Breast epithelium (tissue), 4 donors: ENCODE measurements around the gene LYRM4. TPM values are rescaled to one million over a fixed set of nuclear protein-coding genes. Genes with fewer than 3 reads are reported as not detected.

ENCODE experiments used
- DNase-seq, 2 donors: peaks; one replicate each; pipeline ENCODE4 v3.0.0-alpha.2; 2019; ENCODE audit warnings: low spot score in 2 of 2
- H3K27ac ChIP-seq, 2 donors: fragments of 200-600 bp; sonication (generic) in 1 of 2; one replicate each; pipeline ENCODE4 v1.5.1; 2016 to 2019; ENCODE audit warnings: mild to moderate bottlenecking in 1 of 2
- H3K27me3 ChIP-seq, 2 donors: fragments of 200-600 bp; sonication (generic) in 1 of 2; one replicate each; pipeline versions ENCODE4 v1.5.1 to v1.6.0; 2017 to 2019; ENCODE audit warnings: control low read depth in 1 of 2, mild to moderate bottlenecking in 1 of 2
- H3K36me3 ChIP-seq: fragments of 200-600 bp; one replicate; pipeline ENCODE4 v1.5.1; 2019
- H3K4me1 ChIP-seq, 2 donors: fragments of 200-600 bp; sonication (generic); one replicate each; pipeline ENCODE4 v1.5.1; 2016 to 2019; ENCODE audit warnings: control low read depth in 1 of 2
- H3K4me3 ChIP-seq, 3 donors: fragments of 200-600 bp; sonication (generic); 1 replicate in 2 of 3; 2 replicates in 1 of 3; pipeline ENCODE4 v1.5.1; 2016 to 2019; ENCODE audit warnings: mild to moderate bottlenecking in 3 of 3, moderate library complexity in 2 of 3
- H3K9me3 ChIP-seq, 2 donors: fragments of 200-600 bp; sonication (generic) in 1 of 2; one replicate each; pipeline ENCODE4 v1.5.1; 2016 to 2019; ENCODE audit warnings: control low read depth in 1 of 2
- CTCF ChIP-seq, 3 donors: fragments of 450-650 bp; IDR thresholded peaks; one replicate each; pipeline ENCODE4 v1.5.1; 2016 to 2017; ENCODE audit warnings: antibody characterized with exemption in 3 of 3, mild to moderate bottlenecking in 3 of 3, moderate library complexity in 3 of 3
- POLR2A ChIP-seq: fragments of 450-650 bp; IDR thresholded peaks from one replicate; pipeline ENCODE4 v1.6.1; 2016; ENCODE audit warnings: antibody characterized with exemption, mild to moderate bottlenecking, moderate library complexity
- POLR2AphosphoS5 ChIP-seq, 3 donors: sonication (generic); formaldehyde crosslinking; IDR thresholded peaks; one replicate each; pipeline ENCODE4 v1.6.1; 2017; ENCODE audit warnings: antibody characterized with exemption in 3 of 3
- intact Hi-C: fragments of 100-400 bp; cut with DNase I; formaldehyde crosslinking; loops from one replicate; pipeline ENCODE4 v1.15.1; 2023; ENCODE audit warnings: low total_unique reads
- total RNA-seq, 3 donors: library from RNA; depleted of rRNA; stranded (reverse); fragments of >200 nt; gene quantifications; one replicate each; pipeline ENCODE4 v1.1.0, GENCODE V29; 2016

Gene LYRM4
- total RNA-seq, 3 donors from 2014 or later: 24.4 to 38.0 (median 25.0) TPM

- Histone ChIP-seq H3K4me1 (peaks cover 0 to 4% of the 10 kb centered on the region in 2 donors), H3K4me3 (no peak overlapping the region), H3K36me3 (no peaks in the 10 kb centered on the region), H3K27me3 (no peaks in the 10 kb centered on the region), H3K27ac (no peak overlapping the region), H3K9me3 (no peaks in the 10 kb centered on the region)
- DNase-seq: no peak
- intact Hi-C loops: no loop called here
- TF ChIP-seq CTCF (IDR thresholded peaks at IDR 0.05): no peak
- TF ChIP-seq POLR2AphosphoS5 (IDR thresholded peaks at IDR 0.05): no peak
- TF ChIP-seq POLR2A: no peak
Measured at GRCh38 chr6:5081182-5081581, 179.6 kb downstream of the LYRM4 start.

- no peaks in the 10 kb centered on the region for H3K4me1 ChIP-seq
Measured at GRCh38 chr6:5080574-5080973, 180.2 kb downstream of the LYRM4 start.

GRCh38 chr6:5079692-5080091, 181.1 kb downstream of the LYRM4 start:
- no peak for TF ChIP-seq POLR2A
- TF ChIP-seq CTCF (IDR thresholded peaks at IDR 0.05): no peak
- TF ChIP-seq POLR2AphosphoS5 (IDR thresholded peaks at IDR 0.05): no peak
- intact Hi-C loops: no loop called here

More at GRCh38 chr6:5080574-5080973, 180.2 kb downstream of the LYRM4 start:
- Histone ChIP-seq H3K27me3 (no peaks in the 10 kb centered on the region), H3K4me3 (no peak overlapping the region), H3K27ac (no peak overlapping the region), H3K9me3 (no peaks in the 10 kb centered on the region), H3K36me3 (no peaks in the 10 kb centered on the region)
- intact Hi-C loops: no loop called here
- TF ChIP-seq POLR2A (no peak), CTCF (IDR thresholded peaks at IDR 0.05) (no peak), POLR2AphosphoS5 (IDR thresholded peaks at IDR 0.05) (no peak)
- DNase-seq: no peak

GRCh38 chr6:5078121-5078669, 182.6 kb downstream of the LYRM4 start:
- no peaks in the 10 kb centered on the region for H3K36me3 ChIP-seq
- TF ChIP-seq CTCF (IDR thresholded peaks at IDR 0.05) (no peak), POLR2AphosphoS5 (IDR thresholded peaks at IDR 0.05) (no peak), POLR2A (no peak)
- H3K4me3 ChIP-seq: no peak overlapping the region
- H3K27ac ChIP-seq: no peak overlapping the region
- intact Hi-C loops: no loop called here
- no peaks in the 10 kb centered on the region for H3K4me1 ChIP-seq
- no peaks in the 10 kb centered on the region for H3K27me3 ChIP-seq
- no peaks in the 10 kb centered on the region for H3K9me3 ChIP-seq
- DNase-seq: no peak

More at GRCh38 chr6:5079692-5080091, 181.1 kb downstream of the LYRM4 start:
- H3K27ac ChIP-seq: no peak overlapping the region
- no peak for DNase-seq
- H3K4me1 ChIP-seq: no peaks in the 10 kb centered on the region
- no peaks in the 10 kb centered on the region for H3K27me3 ChIP-seq
- H3K4me3 ChIP-seq: no peak overlapping the region
- H3K9me3 ChIP-seq: no peaks in the 10 kb centered on the region
- H3K36me3 ChIP-seq: no peaks in the 10 kb centered on the region

- H3K9me3 ChIP-seq: no peaks in the 10 kb centered on the region
- TF ChIP-seq POLR2A (no peak), CTCF (IDR thresholded peaks at IDR 0.05) (no peak), POLR2AphosphoS5 (IDR thresholded peaks at IDR 0.05) (no peak)
- intact Hi-C loops: no loop called here
- H3K4me1 ChIP-seq: no peaks in the 10 kb centered on the region
- H3K36me3 ChIP-seq: no peaks in the 10 kb centered on the region
- H3K27me3 ChIP-seq: no peaks in the 10 kb centered on the region
- peak overlapping the region in 1 of 2 donors; percentile 33 for H3K27ac ChIP-seq
- H3K4me3 ChIP-seq: no peak overlapping the region
- no peak for DNase-seq
Measured at GRCh38 chr6:5076931-5077330, 183.8 kb downstream of the LYRM4 start.
